Smooth muscle cell of bladder (primary cell): ENCODE data around the gene FCRL3. TPM values are rescaled to one million over a fixed set of nuclear protein-coding genes. Genes with fewer than 3 reads are reported as not detected.

Source experiments
- total RNA-seq: library from RNA; depleted of rRNA; stranded (reverse); fragments of >200 nt; gene quantifications from 2 replicates; pipeline ENCODE4 v1.2.3, GENCODE V29; 2014

Gene FCRL3, protein sequence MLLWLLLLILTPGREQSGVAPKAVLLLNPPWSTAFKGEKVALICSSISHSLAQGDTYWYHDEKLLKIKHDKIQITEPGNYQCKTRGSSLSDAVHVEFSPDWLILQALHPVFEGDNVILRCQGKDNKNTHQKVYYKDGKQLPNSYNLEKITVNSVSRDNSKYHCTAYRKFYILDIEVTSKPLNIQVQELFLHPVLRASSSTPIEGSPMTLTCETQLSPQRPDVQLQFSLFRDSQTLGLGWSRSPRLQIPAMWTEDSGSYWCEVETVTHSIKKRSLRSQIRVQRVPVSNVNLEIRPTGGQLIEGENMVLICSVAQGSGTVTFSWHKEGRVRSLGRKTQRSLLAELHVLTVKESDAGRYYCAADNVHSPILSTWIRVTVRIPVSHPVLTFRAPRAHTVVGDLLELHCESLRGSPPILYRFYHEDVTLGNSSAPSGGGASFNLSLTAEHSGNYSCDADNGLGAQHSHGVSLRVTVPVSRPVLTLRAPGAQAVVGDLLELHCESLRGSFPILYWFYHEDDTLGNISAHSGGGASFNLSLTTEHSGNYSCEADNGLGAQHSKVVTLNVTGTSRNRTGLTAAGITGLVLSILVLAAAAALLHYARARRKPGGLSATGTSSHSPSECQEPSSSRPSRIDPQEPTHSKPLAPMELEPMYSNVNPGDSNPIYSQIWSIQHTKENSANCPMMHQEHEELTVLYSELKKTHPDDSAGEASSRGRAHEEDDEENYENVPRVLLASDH
- not detected in 2 replicates for total RNA-seq

DNA sequence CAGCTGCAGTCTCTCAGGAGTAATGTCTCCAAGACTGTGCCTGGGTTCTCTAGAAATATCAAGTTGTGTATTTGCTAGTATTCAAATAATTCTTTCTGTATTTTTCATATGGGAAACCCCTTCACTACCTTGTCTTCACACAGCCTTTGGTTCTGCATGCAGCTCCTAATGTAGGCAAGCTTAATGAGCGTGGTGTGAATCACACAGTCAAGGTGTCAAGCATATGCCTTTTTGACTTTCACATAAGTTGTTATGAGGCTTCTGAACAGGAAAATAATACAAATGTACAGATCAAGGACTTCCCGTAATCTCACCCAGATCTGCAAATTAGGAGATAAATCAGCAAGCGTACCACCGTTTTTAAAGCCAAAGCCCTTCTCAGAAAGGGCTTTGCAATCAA is at the start of gene FCRL3:
FCRL3 (minus strand) TSS at position 38 of the 400 bp plus-strand sequence. CDS start 280 bp downstream, outside the sequence.

Other genes starting within 250 kb of the FCRL3 start
- gene FCRL5, start 148.3 kb downstream of the FCRL3 start, total RNA-seq = not detected in 2 replicates
- gene FCRL4, start 102.7 kb downstream of the FCRL3 start, total RNA-seq = not detected in 2 replicates
- gene FCRL2, start 76.4 kb upstream of the FCRL3 start, total RNA-seq = not detected in 2 replicates
- not detected in 2 replicates for gene FCRL1, start 119.4 kb upstream of the FCRL3 start, total RNA-seq
- not detected in 2 replicates for gene CD5L, start 141.0 kb upstream of the FCRL3 start, total RNA-seq